NB4 (cell line): Measurements from ENCODE around the gene DNASE1L3.

Experiments
- CTCF ChIP-seq: IDR thresholded peaks from one replicate; pipeline ENCODE4 v1.5.1; 2012; ENCODE audit warnings: low read depth, low read length
- MAX ChIP-seq: IDR thresholded peaks from 2 replicates; pipeline ENCODE4 v1.6.1; 2011; ENCODE audit warnings: low read depth, low read length

- TF ChIP-seq CTCF (no peak), MAX (no peak)
Measured at GRCh38 chr3:58163234-58163633, 47.5 kb downstream of the DNASE1L3 start.
